Measurements from ENCODE around the gene PTPRA. TPM values are rescaled to one million over a fixed set of nuclear protein-coding genes. Genes with fewer than 3 reads are reported as not detected.

Gene PTPRA
- total and polyA plus RNA-seq, 11 donors = 6.1 to 43.4 (median 24.9) TPM

DNA sequence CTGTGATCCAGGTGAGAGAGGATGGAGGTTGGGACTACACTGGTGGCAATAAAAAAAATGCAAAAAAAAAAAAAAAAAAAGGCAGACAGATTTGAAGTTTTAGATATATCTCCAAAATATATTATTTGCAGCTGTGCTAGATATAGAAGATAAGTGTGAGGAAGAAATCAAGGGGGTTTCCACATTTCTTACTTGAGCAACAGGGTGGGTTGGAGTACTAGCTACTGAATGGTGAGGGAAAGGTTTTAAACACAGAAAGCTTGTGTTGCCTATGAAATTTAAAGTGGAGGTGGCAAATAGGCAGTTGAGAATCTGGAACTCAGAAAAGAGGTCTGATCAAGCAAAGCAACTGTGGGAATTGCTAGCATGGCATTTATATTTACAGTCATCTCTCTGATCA lies 110.2 kb downstream of the PTPRA start:
- Histone ChIP-seq H3K27me3 (no peaks in the 10 kb centered on the region), H3K4me3 (no peak overlapping the region), H3K36me3 (peaks cover 0 to 35% (median 27%) of the 10 kb centered on the region in 9 donors), H3K4me1 (peaks cover 0 to 60% (median 7%) of the 10 kb centered on the region in 12 donors), H3K9me3 (no peaks in the 10 kb centered on the region), H3K27ac (no peak overlapping the region)
- TF ChIP-seq, protein P1, sequence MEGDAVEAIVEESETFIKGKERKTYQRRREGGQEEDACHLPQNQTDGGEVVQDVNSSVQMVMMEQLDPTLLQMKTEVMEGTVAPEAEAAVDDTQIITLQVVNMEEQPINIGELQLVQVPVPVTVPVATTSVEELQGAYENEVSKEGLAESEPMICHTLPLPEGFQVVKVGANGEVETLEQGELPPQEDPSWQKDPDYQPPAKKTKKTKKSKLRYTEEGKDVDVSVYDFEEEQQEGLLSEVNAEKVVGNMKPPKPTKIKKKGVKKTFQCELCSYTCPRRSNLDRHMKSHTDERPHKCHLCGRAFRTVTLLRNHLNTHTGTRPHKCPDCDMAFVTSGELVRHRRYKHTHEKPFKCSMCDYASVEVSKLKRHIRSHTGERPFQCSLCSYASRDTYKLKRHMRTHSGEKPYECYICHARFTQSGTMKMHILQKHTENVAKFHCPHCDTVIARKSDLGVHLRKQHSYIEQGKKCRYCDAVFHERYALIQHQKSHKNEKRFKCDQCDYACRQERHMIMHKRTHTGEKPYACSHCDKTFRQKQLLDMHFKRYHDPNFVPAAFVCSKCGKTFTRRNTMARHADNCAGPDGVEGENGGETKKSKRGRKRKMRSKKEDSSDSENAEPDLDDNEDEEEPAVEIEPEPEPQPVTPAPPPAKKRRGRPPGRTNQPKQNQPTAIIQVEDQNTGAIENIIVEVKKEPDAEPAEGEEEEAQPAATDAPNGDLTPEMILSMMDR (IDR thresholded peaks at IDR 0.05) = no peak
- no peak for TF ChIP-seq POLR2A (IDR thresholded peaks at IDR 0.05)
- no peak for ATAC-seq
- no peak for DNase-seq
- intact Hi-C loops (cut with DNase I) = loop anchor here in 1 of 10 donors (10.0 kb wide), 1 partner anchor 109 kb away; the partner anchor contains the start of gene PTPRA

DNA sequence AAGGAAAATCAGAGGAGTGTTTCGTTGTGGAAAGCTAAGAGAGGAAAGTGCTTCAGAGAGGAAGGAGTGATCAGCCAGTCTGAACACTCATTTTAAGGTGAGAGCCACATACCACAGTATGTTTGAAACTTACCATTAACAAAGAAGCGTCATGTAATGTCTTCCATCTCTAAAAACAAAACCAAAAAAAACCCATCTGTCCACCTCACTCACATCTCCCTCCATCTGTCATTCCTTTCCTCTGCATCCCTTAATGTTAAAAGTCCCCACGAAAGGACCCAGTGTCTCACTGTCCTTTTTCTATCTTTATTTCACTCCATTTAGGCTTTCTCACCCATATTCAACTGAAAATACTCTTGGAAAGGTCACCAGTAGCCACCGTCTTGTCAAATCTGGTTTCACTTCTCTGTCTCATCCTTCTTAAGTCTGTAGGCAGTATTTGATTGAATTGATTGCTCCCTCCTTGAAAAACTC lies 110.8 kb downstream of the PTPRA start:
- 89 to 95% (median 92%) methylated on average over 4 of the region's 4 CpGs for WGBS, 4 donors
- Histone ChIP-seq H3K27me3 (no peaks in the 10 kb centered on the region), H3K4me1 (peaks cover 0 to 60% (median 7%) of the 10 kb centered on the region in 12 donors), H3K9me3 (no peaks in the 10 kb centered on the region), H3K36me3 (peaks cover 0 to 40% (median 32%) of the 10 kb centered on the region in 9 donors), H3K27ac (no peak overlapping the region), H3K4me3 (no peak overlapping the region)
- DNase-seq (no peak), ATAC-seq (no peak)
- TF ChIP-seq POLR2A (IDR thresholded peaks at IDR 0.05) = no peak
- TF ChIP-seq, protein P1 (IDR thresholded peaks at IDR 0.05) = no peak
- intact Hi-C loops (cut with DNase I) = loop anchor here in 1 of 10 donors (10.0 kb wide), 1 partner anchor 109 kb away; the partner anchor contains the start of gene PTPRA

DNA sequence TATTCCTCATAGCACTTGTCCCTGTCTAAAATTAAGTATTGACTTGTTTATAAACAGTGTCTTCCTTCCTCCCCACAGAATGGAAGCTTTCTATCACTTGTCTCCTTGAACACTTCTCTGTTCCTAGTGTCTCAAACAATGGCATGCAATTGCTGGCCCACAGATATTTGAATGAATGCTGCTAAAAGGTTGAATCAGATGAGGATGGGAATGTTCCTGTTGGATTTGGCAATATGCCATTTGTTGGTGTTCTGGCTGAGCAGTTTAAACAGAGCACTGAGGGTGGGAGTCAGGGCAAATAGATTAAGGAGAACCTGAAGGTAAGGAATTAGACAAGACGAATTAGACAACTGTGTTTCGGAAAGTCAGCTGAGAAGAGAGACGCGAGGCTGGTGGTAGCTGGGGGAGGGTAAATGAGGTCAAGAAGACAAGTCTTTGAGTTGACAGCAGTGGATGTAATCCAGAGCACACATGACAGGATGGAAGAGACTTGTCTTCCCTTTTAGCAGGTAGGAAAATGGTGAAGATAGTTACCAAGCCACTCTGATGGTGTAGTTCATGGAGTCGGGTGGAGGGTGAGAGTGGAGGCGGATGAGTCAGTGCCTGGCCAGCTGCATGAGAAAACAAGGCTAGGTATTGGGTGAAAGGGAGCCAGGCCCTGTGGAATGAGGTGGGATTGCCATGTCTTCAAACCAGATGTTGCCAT lies 111.8 kb downstream of the PTPRA start:
- Histone ChIP-seq H3K27ac (no peak overlapping the region), H3K36me3 (peaks cover 0 to 51% (median 43%) of the 10 kb centered on the region in 9 donors), H3K4me3 (no peak overlapping the region), H3K27me3 (no peaks in the 10 kb centered on the region), H3K9me3 (no peaks in the 10 kb centered on the region), H3K4me1 (peaks cover 0 to 60% (median 7%) of the 10 kb centered on the region in 12 donors)
- peak in 2 of 4 donors; percentile 12 to 69 for ATAC-seq
- TF ChIP-seq POLR2A (IDR thresholded peaks at IDR 0.05) = no peak
- TF ChIP-seq, protein P1 (IDR thresholded peaks at IDR 0.05) = no peak
- intact Hi-C loops (cut with DNase I) = loop anchor here in 1 of 10 donors (10.0 kb wide), 1 partner anchor 110 kb away; the partner anchor contains the start of gene PTPRA
- 62 to 67% (median 65%) methylated on average over 6 of the region's 6 CpGs for WGBS, 4 donors
- DNase-seq = peak in 1 of 5 donors; percentile 31

DNA sequence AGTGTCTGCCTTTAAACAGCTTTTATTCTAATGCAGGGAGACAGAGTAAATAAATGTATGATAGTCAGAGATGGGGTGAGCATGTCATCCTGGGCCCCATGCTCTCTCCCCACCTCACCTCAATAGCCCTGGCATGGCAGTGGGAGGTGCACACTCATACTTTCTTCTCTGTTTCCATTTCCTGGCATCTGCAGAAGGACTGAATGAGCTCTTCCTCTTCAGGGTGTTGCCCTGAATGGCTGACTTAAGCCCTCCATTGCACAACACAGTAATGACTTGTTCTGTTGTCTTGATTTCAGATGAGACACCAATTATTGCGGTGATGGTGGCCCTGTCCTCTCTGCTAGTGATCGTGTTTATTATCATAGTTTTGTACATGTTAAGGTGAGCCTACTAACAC lies 113.2 kb downstream of the PTPRA start:
- TF ChIP-seq, protein P1 (IDR thresholded peaks at IDR 0.05) = no peak
- TF ChIP-seq POLR2A (IDR thresholded peaks at IDR 0.05) = no peak
- H3K9me3 ChIP-seq = no peaks in the 10 kb centered on the region
- H3K27me3 ChIP-seq = no peaks in the 10 kb centered on the region
- no peak overlapping the region for H3K4me3 ChIP-seq
- 84 to 95% (median 91%) methylated on average over 2 of the region's 2 CpGs for WGBS, 4 donors
- H3K27ac ChIP-seq = peak overlapping the region in 1 of 12 donors; percentile 55
- intact Hi-C loops (cut with DNase I) = loop anchor here in 1 of 10 donors (10.0 kb wide), 1 partner anchor 112 kb away; the partner anchor contains the start of gene PTPRA
- ATAC-seq (peak in 3 of 4 donors; percentile 13 to 80 (median 31)), DNase-seq (no peak)
- peaks cover 0 to 62% (median 55%) of the 10 kb centered on the region in 9 donors for H3K36me3 ChIP-seq
- H3K4me1 ChIP-seq = peaks cover 0 to 60% (median 7%) of the 10 kb centered on the region in 12 donors

All from heart left ventricle (tissue), 16 donors.